Activated CD8-positive, alpha-beta memory T cell treated with anti-CD3 and anti-CD28 coated beads, Interleukin-2, amount 50 U/mL, for 24 hours (primary cell): ENCODE measurements around the gene ITM2B.

Experiments
- DNase-seq: peaks from one replicate; pipeline ENCODE4 v3.0.0-alpha.2; 2020; ENCODE audit errors: extremely low read depth

ITM2B gene

GRCh38 chr13:48258430-48258829, 25.4 kb downstream of the ITM2B start:
- no peak for DNase-seq

DNA sequence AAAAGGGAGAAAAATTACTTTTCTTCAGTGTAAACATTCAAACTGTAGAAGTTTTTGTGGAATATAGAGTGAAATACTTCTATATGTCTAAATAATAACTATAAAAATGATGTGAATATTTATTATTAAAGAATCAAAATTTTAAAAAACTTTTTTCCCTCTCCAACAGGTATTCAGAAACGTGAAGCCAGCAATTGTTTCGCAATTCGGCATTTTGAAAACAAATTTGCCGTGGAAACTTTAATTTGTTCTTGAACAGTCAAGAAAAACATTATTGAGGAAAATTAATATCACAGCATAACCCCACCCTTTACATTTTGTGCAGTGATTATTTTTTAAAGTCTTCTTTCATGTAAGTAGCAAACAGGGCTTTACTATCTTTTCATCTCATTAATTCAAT, 28.0 kb downstream of the ITM2B start:
- no peak for DNase-seq

- DNase-seq: no peak
These were observed 30.2 kb downstream of the ITM2B start for GRCh38 chr13:48263196-48263595.

GRCh38 chr13:48264058-48264457, 31.1 kb downstream of the ITM2B start:
- no peak for DNase-seq

DNA sequence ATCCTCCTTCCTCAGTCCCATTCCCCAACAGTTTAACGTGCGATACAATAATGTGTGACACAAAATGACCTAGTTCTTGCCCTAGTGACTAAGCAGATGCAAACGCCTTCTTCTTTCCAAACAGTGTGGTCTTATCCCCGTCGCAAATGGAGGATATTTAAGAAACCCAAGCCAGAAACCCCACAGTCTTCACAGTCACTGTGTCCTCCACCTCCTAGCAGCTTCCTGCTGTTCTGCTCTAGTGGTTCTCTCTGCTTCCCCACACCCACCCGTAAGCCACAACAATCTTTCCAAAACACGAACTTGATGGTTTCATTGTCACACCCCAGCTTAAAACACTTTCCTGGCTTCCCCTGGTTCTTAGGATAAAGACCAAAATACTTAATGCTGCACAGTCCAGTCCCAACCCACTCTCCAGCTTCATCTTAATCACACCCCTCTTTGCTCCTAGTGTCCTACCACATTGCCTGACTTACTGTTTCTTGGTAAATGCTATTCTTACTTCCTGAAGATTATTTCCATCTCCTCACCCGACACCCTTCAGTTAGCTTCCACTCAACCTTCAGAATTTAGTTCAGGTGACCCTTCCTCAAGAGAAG, 32.3 kb downstream of the ITM2B start:
- no peak for DNase-seq

DNA sequence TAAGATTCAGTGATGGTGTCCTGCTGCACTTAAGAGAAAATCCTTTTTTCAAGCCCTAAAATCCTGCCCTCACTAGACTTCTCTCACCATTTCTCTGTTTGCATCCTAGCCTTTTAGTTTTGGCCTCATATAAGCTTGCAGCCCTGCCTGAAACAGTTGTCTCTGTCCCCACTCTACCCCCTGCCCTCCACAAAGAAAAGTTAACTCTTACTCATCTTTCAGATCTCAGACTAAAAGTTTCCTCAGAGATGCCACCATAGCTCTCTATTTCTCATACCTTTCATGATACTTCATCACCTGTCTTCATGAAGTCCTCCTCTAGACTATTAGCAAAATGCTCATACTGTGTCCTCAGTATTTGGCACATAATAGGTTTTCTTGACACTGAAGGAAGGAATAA, 33.1 kb downstream of the ITM2B start:
- no peak for DNase-seq

DNA sequence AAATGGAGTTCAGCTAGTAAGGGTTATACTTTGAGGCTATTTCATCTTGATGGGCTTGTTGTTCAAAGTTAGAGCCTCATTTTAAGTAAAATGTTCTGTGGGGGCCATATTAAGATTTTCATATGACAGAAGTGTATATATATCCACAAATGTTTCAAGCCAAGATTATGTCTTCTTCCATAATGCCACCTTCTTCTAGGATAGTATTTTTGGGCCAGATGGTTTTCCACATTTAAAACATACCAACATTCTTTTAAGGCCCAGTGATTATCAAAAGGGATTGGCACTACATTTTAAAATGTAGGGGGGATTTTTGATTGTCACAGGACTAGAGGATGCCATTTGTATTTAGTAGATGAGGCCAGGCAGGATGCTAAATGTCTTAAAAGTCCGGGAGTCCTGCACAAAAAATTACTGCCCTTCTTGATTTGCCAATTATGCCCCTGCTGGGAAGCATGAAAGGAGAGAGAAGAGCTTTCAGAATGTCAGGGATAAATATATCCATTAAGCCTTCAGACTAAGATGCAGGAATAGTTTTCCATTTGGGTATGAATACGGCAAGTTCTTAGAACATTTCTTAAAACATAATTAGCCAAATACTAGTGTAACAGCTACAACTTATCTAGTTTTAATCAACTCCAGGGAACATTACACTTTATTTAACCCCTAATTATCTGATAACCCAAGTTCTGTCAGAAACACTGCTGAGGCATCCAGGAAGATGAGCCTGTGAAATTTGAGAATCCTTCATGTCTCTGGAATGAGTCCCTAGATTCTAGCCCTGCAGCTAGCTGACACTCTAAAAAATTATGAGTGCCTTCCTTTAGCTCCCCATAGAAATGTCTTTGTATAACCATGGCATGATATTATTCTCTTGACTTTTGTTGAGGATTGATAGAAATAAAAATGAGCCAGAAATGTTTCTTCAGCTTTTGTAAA, 34.0 kb downstream of the ITM2B start:
- no peak for DNase-seq

GRCh38 chr13:48268019-48268418, 35.0 kb downstream of the ITM2B start:
- no peak for DNase-seq

DNA sequence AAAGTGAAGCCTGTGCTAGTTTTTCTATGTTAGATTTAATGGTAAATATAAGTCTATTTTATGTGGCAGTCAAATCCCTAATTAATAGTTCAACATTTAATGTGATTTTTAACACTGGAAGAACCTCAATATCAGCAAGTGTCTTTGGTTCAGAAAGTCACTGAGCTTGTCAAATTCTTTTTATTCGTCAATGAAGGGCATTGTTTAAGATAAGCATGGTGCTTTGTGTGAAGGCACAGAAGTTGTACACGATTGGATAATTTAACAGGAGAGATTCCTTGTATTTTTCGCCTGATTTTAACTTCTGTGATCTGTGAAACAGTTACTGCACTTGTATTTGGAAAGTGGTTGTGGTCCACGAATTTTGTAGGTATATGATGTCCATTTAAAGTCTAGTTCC, 40.3 kb downstream of the ITM2B start:
- no peak for DNase-seq

GRCh38 chr13:48275507-48275906, 42.5 kb downstream of the ITM2B start:
- DNase-seq: no peak

DNA sequence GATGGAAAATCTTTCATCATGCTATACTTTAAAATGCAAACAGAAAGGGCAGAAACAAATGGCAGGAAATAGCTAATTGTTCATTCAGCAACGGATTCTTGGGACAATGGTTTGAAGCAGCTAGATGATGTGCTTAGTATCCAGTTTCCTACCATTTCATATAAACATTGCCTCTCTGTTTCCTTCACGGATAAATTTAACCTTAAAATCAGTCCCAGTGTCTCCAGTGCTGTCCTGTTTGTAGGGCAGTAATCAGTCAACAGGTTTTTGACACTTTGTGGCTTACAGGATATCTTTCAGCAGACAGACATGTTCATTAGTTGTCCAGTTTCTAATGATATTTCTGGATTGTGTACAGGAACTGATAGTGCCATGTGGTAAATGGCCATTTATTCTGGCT, 45.8 kb downstream of the ITM2B start:
- no peak for DNase-seq

GRCh38 chr13:48281556-48281955, 48.5 kb downstream of the ITM2B start:
- DNase-seq: no peak

DNA sequence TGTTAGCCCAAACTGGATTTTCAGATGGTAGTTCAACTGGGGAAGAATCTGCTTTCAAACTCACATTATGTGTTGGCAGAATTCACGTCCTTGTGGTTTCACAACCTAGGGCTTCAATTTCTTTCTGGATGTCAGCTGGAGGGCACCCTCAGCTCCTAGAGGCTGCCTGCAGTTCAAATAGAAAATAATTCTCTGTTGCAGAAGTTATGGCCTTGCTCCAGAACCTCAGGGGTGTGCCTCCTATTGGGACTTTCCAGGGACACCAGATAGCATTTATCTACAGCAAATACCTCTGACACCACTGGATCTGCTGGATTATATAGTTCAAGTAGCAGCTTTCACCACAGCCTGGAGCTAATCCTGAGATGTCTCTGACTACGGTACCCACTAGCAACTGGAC, 58.7 kb downstream of the ITM2B start:
- no peak for DNase-seq

GRCh38 chr13:48292650-48293049, 59.6 kb downstream of the ITM2B start:
- no peak for DNase-seq

- DNase-seq: no peak
These were observed 61.6 kb downstream of the ITM2B start for GRCh38 chr13:48294653-48295052.

GRCh38 chr13:48295271-48295670, 62.3 kb downstream of the ITM2B start:
- DNase-seq: no peak

DNA sequence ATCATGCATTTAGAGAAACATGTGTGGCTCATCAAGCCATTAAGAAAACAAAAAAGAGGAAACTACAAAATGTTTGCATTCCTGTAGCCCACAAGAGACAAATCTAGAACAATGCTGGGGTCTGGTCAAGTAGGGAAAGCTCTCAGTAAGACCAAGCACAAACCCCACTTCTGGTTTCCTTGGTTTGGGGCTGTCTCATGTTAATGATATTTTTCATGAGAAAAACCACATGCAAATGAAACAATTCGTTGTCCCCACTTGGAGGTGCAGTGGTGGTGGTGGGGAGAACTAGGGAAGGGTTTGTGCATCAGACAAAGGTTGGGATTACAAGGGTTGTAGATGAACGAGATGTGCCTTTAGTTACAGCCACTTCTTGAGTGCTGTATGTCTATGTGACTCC, 63.5 kb downstream of the ITM2B start:
- no peak for DNase-seq

GRCh38 chr13:48297131-48297786, 64.3 kb downstream of the ITM2B start:
- no peak for DNase-seq

- DNase-seq: no peak
These were observed 66.6 kb downstream of the ITM2B start for GRCh38 chr13:48299591-48299990.

DNA sequence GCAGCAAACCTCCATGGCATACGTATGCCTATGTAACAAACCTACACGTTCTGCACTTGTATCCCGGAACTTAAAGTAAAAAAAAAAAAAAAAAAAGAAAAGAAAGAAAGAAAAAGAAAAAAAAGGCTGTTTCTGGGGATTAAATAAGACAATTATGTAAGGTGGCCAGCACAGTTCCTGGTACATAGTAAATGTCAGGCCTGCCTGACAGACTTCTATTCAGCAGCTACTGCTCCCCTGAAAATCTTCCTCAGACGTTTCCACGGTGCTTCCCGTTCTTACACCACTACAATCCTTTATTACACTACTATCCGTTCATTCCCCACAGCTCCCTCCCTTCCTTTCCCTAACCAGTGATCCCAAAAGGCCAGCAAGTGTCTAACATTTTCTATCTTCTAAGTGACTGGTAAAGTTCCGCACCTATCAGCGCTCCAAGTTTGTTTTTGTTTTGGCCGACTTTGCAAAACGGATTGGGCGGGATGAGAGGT, 69.9 kb downstream of the ITM2B start:
- DNase-seq: no peak

DNA sequence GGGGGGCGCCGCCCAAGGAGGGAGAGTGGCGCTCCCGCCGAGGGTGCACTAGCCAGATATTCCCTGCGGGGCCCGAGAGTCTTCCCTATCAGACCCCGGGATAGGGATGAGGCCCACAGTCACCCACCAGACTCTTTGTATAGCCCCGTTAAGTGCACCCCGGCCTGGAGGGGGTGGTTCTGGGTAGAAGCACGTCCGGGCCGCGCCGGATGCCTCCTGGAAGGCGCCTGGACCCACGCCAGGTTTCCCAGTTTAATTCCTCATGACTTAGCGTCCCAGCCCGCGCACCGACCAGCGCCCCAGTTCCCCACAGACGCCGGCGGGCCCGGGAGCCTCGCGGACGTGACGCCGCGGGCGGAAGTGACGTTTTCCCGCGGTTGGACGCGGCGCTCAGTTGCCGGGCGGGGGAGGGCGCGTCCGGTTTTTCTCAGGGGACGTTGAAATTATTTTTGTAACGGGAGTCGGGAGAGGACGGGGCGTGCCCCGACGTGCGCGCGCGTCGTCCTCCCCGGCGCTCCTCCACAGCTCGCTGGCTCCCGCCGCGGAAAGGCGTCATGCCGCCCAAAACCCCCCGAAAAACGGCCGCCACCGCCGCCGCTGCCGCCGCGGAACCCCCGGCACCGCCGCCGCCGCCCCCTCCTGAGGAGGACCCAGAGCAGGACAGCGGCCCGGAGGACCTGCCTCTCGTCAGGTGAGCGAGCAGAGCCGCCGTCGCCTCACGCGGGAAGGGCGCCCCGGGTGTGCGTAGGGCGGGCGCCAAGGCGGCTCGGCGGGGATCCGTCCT, 70.5 kb downstream of the ITM2B start, which contains the start of gene RB1:
TSS of gene RB1 (plus strand) at position 393 of the 784 bp plus-strand sequence. CDS start at position 555, 162 bp downstream.
- DNase-seq: peak; percentile 76
